Retinal pigment epithelial cell (primary cell): ENCODE data around the gene ARFGEF3.
"Not testable (repeated sequence)": the region's sequence is repeated elsewhere in the genome, so short reads cannot be mapped to it uniquely, and the experiment has no call there.

ENCODE experiments used
- DNase-seq: peaks from one replicate; pipeline ENCODE4 v3.0.0-alpha.2; 2010; ENCODE audit warnings: low read depth
- H3K4me3 ChIP-seq: 2 replicates; pipeline ENCODE4 v1.5.1; 2011; ENCODE audit warnings: mild to moderate bottlenecking, low read length, control low read depth, moderate library complexity
- CTCF ChIP-seq: conservative IDR thresholded peaks from 2 replicates; pipeline ENCODE4 v1.5.1; 2011; ENCODE audit warnings: low read depth, low read length, control low read depth, inconsistent platforms

Gene ARFGEF3

DNA sequence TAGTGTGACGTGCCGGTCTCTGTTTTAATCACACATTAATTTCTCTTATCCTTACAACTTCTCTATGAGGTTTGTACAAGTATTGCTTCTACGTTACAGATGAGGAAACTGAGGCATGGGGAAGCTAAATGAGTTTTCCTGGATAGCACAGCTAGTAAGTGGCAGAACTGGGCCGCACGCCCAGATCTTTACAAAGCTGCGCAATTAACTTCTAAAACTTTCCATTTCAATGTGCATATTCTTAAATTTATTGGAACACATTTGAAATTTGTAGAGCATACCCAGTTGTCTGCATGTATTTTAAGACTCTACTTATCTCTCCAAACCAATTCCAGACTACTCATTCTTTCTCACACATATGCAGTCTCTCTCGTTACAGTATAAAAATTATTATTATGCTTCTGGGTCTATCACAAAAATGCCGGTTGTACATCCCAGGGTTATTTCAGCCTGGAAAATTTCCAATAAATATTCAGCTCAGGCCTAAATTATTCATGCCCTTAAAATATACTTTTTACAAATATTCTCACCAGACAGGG, 44.3 kb upstream of the ARFGEF3 start:
- TF ChIP-seq CTCF = no peak
- DNase-seq = no peak
- no peak overlapping the region for H3K4me3 ChIP-seq

- not testable (repeated sequence) for H3K4me3 ChIP-seq, DNase-seq
Measured at GRCh38 chr6:138119229-138119628, 42.5 kb upstream of the ARFGEF3 start.

DNA sequence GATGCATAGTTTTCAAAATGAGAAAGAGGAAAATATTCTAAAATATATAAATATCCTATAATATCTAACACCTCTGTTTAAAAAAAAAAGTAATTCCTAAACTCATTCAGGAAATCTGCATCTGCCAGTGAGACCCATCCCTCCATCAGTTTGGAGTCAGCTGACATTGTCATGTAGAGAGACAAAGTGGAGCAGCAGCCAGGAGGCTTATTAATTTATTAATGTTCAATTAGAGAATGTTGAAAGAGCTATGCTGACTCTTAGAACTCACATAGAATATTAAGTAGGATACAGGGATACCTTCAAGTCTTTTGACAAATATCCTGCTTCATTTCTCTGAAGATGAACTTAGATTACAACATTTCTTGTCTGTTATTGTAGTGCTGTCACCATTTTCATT, 41.8 kb upstream of the ARFGEF3 start:
- TF ChIP-seq CTCF = no peak
- DNase-seq = no peak
- H3K4me3 ChIP-seq = no peak overlapping the region

DNA sequence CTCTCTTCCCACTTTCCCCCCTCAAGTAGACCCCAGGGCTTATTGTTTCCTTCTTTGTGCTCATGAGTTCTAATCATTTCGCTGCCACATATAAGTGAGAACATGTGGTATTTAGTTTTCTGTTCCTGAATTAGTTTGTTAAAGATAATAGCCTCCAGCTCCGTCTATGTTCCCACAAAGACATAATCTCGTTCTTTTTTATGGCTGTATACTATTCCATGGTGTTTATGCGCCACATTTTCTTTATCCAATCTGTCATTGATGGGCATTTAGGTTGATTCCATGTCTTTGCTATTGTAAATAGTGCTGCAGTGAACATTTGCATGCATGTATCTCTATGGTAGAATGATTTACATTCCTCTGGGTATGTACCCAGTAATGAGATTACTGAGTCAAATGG, 37.6 kb upstream of the ARFGEF3 start:
- no peak for TF ChIP-seq CTCF
- H3K4me3 ChIP-seq = no peak overlapping the region
- DNase-seq = no peak

DNA sequence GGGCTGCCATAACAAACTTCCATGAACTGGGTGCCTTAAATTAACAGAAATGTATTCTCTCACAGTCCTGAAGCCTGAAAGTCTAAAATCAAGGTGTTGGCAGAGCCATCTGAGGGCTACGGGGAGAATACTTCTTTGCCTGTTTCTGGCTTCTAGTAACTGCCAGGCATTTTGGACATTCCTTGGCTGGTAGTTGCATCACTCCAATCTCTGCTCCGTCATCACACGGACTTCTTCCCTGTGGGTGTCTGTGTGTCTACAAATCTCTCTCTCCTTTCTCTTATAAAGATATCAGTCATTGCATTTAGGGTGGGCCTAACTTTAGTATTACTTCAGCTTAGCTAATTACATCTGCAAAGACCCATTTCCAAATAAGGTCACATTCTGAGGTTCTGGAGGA, 33.6 kb upstream of the ARFGEF3 start:
- no peak for DNase-seq
- H3K4me3 ChIP-seq = no peak overlapping the region
- no peak for TF ChIP-seq CTCF

DNA sequence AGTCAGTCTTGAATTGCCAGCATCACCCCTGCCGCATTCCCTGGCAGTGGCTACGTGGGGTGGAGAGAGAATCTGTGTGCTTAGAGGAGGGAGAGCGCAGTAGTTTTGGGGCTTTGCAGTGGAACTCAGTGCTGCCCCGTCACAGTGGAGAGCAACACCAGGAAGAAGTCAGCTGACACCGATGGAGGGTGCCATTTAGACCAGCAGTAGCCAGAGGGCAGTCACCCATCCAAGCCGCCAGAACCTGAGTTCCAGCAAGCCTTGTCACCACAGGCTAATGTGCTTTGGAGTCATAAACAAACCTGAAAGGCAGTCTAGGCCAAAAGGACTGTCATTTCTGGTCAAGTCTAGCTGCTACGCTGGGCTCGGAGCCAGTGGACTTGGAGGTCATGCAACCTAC, 32.5 kb upstream of the ARFGEF3 start:
- H3K4me3 ChIP-seq = no peak overlapping the region
- DNase-seq = no peak
- TF ChIP-seq CTCF = no peak

- DNase-seq = no peak
- no peak for TF ChIP-seq CTCF
Measured at GRCh38 chr6:138142806-138143205, 18.9 kb upstream of the ARFGEF3 start.

DNA sequence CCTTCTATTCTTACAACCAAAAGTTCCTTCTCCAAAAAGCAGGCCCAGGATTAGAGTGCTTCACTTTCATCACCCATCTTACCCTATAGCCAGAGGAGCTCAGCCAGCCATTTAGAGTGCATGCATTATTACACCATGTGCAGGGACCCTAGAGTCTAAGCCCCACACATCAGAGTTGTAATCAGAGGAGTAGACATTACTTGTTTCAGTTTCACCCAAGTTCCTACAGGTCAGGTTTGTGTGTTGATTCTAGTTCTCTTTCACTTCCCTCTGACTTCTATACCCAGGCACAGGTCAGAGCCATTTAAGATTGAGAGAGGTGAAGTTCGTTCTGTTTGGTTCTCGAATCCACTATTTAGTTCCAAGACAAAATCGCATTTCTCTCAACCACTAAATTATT, 16.3 kb upstream of the ARFGEF3 start:
- DNase-seq = no peak
- H3K4me3 ChIP-seq = no peak overlapping the region
- no peak for TF ChIP-seq CTCF

More at GRCh38 chr6:138142806-138143205, 18.9 kb upstream of the ARFGEF3 start:
- no peak overlapping the region for H3K4me3 ChIP-seq
